ENCODE results near the gene MGLL. TPM values are rescaled to one million over a fixed set of nuclear protein-coding genes. Genes with fewer than 3 reads are reported as not detected.
A peak's percentile ranks its signal among the peaks of the same experiment; 100 is the strongest.

The MGLL gene
- total RNA-seq, 1 experiment from 2014 or later = not detected

DNA sequence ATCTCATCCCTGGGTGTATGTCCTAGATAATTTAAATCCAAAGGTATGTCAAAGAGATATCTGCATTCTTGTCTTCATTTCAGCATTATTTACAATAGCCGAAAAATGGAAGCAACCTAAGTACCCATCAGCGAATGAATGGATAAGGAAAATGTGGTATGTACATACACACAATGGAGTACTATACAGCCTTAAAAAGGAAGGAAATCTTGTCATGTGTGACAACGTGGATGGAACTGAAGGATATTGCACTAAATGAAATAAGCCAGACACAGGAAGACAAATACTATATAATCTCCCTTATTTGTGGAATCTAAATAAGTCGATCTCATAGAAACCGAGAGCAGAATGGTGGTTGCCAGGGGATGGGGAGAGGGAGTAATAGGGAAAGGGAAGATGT is 16.8 kb upstream of the MGLL start:
- in situ Hi-C loops (cut with HindIII; ENCODE audit: low sequenced_read_pairs) = no loop called here
- no peak for DNase-seq (ENCODE audit: low spot score)

- DNase-seq (ENCODE audit: low spot score) = no peak
- in situ Hi-C loops (cut with HindIII; ENCODE audit: low sequenced_read_pairs) = no loop called here
These were observed 13.9 kb upstream of the MGLL start for GRCh38 chr3:127835993-127836882.

DNA sequence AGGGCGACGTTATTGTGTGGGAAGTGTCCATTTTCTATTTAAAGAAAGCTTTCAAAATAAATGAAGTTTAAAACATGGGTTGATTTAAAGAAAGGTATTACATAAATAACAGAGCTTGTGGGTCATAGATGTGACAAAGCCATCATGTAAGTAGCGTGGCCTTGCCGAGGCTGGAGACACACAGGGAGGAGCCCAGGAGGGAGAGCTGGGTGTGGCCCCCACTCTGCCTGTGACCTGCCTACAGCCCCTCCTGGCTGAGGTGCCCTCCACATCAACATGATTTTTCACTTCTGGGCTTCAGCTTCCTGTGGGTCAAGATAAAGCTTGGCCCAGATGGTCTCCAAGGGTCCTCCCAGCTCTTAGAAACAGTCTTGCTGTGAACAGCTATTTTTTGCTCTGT is 12.5 kb upstream of the MGLL start:
- in situ Hi-C loops (cut with HindIII; ENCODE audit: low sequenced_read_pairs) = no loop called here
- no peak for DNase-seq (ENCODE audit: low spot score)

DNA sequence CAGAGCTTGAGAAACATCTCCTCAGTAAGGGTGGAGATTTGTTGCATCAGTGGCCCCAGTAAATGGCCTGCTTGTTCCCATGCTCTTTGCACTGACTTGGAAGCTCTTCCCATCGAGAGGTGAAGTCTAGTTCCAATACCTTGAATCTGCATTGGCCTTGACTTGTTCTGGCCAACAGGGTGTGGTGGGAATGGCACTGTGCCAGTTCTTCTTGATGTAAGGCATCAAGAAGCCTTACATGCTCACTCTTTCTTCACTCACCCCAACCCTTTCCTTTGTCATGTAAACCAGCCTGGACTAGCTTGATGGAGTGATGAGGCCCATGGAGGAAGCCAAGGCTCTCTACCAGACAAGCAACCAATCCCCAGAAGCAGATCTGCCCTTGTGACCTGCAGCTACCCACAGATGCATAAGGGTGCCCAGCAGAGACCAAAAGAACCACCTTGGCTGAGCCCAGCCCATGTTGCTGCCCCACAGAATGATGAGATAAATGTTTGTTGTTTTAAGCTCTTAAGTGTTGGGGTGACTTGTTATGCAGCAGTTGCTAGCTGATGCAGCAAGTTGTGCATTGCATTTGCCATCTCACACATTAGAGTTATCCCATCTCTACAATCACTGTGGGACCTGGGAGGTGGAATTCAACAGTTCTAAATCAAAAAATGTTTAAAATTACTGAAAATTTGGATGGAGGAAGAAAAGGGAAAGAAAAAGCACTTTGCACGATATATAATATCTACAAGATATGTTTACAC is 11.1 kb upstream of the MGLL start:
- in situ Hi-C loops (cut with HindIII; ENCODE audit: low sequenced_read_pairs) = no loop called here
- DNase-seq (ENCODE audit: low spot score) = no peak

DNA sequence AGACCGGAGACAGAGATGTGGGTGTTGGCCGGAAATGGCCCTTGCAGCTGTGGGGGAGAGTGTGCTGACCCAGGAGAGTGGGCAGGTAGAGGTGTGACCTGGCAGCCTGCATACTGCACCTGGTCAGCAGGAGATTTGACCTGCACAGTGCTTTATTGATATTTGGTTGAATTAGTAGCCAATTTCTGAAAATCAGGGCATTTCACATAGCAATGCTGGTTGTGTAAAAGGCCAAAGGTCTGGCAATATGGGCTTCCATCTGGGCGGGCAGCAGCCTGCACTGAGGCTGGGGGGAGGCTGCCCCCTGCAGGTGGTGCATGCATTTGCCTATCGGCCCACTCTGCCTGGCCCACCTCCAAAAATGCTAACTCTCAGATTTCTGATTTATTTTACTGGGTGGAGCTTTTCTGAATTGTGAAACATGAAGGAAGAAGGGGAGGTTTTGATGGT is 9.4 kb upstream of the MGLL start:
- in situ Hi-C loops (cut with HindIII; ENCODE audit: low sequenced_read_pairs) = no loop called here
- no peak for DNase-seq (ENCODE audit: low spot score)

DNA sequence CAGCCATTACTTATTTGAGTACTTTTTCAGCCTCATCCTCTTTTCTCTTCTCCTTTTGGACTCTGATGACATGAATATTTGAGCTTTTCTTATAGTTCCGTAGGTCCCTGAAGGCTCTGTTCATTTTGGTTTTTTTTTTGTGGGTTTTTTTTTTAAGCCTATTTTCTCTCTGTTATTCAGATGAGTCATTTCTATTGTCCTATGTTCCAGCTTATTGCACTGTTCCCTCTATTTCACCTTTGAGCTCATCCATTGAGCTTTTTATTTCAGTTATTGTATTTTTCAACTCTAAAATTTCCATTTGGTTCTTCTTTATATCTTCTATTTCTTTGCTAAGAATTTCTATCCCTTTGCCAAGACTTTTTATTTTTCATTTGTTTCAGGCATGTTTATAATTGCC is 7.2 kb upstream of the MGLL start:
- in situ Hi-C loops (cut with HindIII; ENCODE audit: low sequenced_read_pairs) = no loop called here
- DNase-seq (ENCODE audit: low spot score) = no peak

DNA sequence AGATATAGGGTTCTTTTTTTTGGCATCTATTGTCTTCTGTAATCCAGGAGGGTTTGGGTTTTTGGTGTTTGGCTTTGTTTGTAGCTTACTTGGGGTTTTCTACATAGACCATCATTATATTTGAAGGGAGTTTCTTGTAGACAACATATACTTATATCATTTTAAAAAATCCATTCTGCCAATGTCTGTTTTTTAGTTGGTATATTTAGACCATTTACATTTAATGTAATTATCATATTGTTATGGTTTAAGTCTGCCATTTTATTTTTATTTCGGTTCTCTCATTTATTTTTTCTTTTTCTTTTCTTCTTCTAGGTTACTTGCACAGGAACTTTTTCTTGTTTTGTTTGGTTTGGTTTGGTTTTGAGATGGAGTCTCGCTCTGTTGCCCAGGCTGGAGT is 5.5 kb upstream of the MGLL start:
- no peak for DNase-seq (ENCODE audit: low spot score)
- in situ Hi-C loops (cut with HindIII; ENCODE audit: low sequenced_read_pairs) = no loop called here

DNA sequence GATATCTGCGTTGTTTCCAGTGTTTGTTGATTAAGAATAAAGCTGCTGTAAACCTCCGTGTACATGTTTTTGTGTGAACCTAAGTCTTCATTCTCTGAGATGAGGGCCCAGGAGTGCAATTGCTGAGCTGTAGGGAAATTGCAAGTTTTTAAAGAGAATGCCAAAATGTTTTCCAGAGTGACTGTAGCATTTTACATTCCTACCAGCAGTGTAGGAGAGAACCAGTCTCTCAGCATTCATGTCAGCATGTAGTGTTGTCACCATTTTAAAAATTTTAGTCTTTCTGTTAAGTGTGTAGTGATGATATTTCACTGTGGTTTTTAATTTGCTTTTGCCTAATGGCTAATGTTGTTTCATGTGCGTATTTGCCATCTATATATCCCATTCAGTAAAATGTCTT is 3.4 kb upstream of the MGLL start:
- DNase-seq (ENCODE audit: low spot score) = no peak
- in situ Hi-C loops (cut with HindIII; ENCODE audit: low sequenced_read_pairs) = no loop called here

- no peak for DNase-seq (ENCODE audit: low spot score)
- in situ Hi-C loops (cut with HindIII; ENCODE audit: low sequenced_read_pairs) = no loop called here
These were observed 2.0 kb upstream of the MGLL start for GRCh38 chr3:127824151-127824825.

DNA sequence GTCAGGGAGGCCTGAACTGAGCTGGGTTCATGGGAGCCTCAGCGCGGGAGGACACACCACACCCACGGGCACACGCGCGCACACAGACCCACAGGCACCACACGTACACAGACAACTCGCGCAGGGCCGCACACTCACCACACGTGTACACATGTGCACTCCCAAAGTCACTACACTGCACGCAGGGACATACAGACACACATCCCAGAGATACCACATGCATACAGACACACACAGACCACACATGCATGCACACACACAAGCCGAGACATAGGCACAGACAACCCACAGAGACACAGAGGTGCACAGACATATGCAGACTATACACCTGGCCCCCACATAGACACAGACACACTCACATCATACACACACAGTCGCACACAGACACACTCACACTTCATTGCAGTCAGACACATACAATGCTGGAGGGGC is 1.1 kb upstream of the MGLL start:
- in situ Hi-C loops (cut with HindIII; ENCODE audit: low sequenced_read_pairs) = no loop called here
- DNase-seq (ENCODE audit: low spot score) = peak; percentile 32

- in situ Hi-C loops (cut with HindIII; ENCODE audit: low sequenced_read_pairs) = no loop called here
- peak; percentile 32 for DNase-seq (ENCODE audit: low spot score)
These were observed 539 bp upstream of the MGLL start for GRCh38 chr3:127822682-127823425.

GRCh38 chr3:127821394-127821793 is 921 bp downstream of the MGLL start:
- peak; percentile 71 for DNase-seq (ENCODE audit: low spot score)
- in situ Hi-C loops (cut with HindIII; ENCODE audit: low sequenced_read_pairs) = no loop called here

GRCh38 chr3:127820826-127821313 is 1.4 kb downstream of the MGLL start:
- DNase-seq (ENCODE audit: low spot score) = peak; percentile 93
- in situ Hi-C loops (cut with HindIII; ENCODE audit: low sequenced_read_pairs) = no loop called here

DNA sequence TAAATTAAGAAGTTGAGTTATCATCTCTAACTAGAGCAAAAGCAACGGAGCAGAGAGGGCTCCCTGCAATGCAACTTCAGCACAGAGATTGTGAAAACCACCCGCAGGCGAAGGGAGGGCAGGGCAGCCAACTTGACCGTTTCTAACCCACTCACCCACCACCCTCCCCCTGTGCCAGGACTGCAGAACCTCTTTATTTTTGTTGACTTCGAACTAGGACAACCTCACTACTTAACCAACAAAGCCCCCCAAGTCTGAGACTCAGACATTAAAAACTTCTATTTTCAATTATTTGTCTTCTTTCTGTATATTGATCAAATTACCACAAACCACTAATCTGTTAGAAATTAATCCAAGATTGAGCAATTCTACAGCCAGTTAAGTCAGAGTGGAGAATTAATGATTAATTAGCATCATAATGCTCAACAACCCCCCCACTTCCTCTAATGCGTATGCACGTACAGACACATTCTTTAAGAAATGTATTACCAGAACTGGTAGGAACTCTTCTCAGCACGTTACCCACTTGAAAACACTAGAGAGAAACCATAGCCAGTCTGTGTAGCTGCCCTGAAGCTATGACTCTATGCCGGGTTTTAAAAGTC is 2.0 kb downstream of the MGLL start:
- in situ Hi-C loops (cut with HindIII; ENCODE audit: low sequenced_read_pairs) = no loop called here
- peak; percentile 57 for DNase-seq (ENCODE audit: low spot score)

DNA sequence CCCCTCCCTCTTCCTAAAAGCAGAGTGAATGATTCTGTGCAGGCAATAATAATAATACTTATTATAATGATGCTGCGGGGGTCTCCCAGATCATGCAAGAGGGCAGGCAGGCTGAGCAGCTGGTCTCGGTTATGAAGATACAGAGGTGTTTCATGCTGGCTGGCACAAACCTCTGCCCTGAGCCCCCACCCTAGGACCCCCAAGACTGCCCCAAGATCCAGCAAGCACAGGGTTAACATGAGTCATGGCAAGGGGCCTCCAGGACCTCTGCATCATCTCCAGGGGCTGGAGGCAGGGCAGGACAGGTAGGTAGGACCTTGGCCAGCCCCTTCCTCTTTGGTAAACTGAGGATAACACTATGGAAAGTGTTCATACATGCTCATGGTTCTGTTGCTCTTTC is 2.7 kb downstream of the MGLL start:
- in situ Hi-C loops (cut with HindIII; ENCODE audit: low sequenced_read_pairs) = no loop called here
- no peak for DNase-seq (ENCODE audit: low spot score)

DNA sequence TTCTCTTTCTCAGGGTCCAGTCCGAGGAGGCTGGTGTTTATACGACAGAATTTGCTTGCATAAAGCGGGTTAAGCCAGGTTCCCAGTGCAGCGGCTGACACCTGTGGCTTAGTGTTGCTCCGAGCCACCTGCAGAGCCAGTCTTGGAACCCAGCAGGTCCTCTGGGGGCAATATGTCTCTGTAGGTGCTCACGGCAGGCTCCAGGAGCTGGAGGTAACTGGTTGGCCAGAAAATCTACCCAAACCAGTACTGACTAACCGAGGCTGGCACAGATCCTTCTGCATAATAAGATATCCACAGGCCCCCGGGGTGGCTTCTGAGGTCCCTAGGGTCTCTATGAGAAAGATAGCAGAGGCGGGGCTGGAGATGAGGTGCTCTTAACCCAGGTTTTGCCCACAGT is 3.2 kb downstream of the MGLL start:
- in situ Hi-C loops (cut with HindIII; ENCODE audit: low sequenced_read_pairs) = no loop called here
- peak; percentile 44 for DNase-seq (ENCODE audit: low spot score)

GRCh38 chr3:127817406-127817841 is 4.9 kb downstream of the MGLL start:
- in situ Hi-C loops (cut with HindIII; ENCODE audit: low sequenced_read_pairs) = no loop called here
- DNase-seq (ENCODE audit: low spot score) = peak; percentile 61

DNA sequence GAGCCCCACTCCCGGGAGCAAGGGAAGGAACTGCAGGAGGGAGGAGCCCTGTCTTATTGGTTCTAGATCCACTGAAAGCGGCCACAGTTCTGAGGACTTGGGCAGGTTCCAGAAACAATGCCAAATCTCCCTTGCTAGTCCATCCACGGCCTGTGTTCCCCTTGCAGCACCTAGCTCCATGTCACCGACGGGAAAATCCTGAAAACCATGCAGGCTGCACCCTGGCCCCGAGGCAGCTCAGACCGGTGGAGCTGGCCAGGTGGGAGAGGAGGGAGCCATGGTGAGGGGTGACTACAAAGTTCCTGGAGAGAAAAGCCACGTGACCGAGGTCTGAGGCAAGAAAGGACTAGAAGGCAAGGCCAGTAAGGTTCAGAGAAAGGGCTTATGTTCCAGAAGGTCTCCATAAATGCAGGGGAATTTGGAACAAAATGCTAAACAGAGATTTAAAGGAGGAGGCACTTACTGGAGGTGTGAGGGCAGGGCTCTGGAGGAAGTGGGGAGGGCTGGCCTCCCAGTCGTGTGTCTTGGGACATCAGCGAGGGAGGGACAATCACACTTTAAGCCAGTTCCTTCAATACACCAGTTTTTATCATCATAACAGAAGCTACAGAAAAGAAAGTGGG is 5.4 kb downstream of the MGLL start:
- peak; percentile 72 for DNase-seq (ENCODE audit: low spot score)
- in situ Hi-C loops (cut with HindIII; ENCODE audit: low sequenced_read_pairs) = no loop called here

All from G401 (cell line).